Urinary bladder (tissue), 4 donors: ENCODE measurements around the gene MAMLD1. TPM values are rescaled to one million over a fixed set of nuclear protein-coding genes. Genes with fewer than 3 reads are reported as not detected.

Experiments used
- DNase-seq: peaks from one replicate; pipeline ENCODE4 v3.0.0-alpha.2; 2015; ENCODE audit errors: extremely low spot score
- H3K27ac ChIP-seq: one replicate; pipeline ENCODE4 v1.5.1; 2013; ENCODE audit warnings: low read depth, mild to moderate bottlenecking, moderate library complexity
- H3K36me3 ChIP-seq: one replicate; pipeline ENCODE4 v1.6.1; 2013; ENCODE audit warnings: mild to moderate bottlenecking, moderate library complexity; ENCODE audit not compliant: insufficient read depth
- H3K4me1 ChIP-seq: one replicate; pipeline ENCODE4 v1.6.1; 2013; ENCODE audit warnings: mild to moderate bottlenecking, moderate library complexity; ENCODE audit not compliant: insufficient read depth
- H3K4me3 ChIP-seq: one replicate; pipeline ENCODE4 v1.5.1; 2013; ENCODE audit warnings: low read depth, low read length
- WGBS: extraction: QIAGEN DNeasy Blood & Tissue Kit; methylation state at CpG from one replicate; pipeline ENCODE4 v1.1.7; 2013; 5-methylcytosine and 5-hydroxymethylcytosine counted together
- polyA plus RNA-seq: library from polyadenylated mRNA; stranded (reverse); fragments of 200-250 nt; gene quantifications from one replicate; pipeline ENCODE4 v1.2.3, GENCODE V29; 2013
- total RNA-seq: library from RNA; depleted of rRNA; stranded (reverse); fragments of >200 nt; gene quantifications from one replicate; pipeline ENCODE4 v1.2.3, GENCODE V29; 2014
- donor health status: healthy with polysubstance abuse.
- donor health status: healthy.

The MAMLD1 gene
- total and polyA plus RNA-seq, 2 donors = 2.5 to 2.9 TPM

- Histone ChIP-seq H3K27ac (no peak overlapping the region), H3K4me3 (no peak overlapping the region)
Observed at GRCh38 chrX:150508451-150509367, 145.6 kb downstream of the MAMLD1 start.

GRCh38 chrX:150509703-150510102 lies 146.6 kb downstream of the MAMLD1 start:
- Histone ChIP-seq H3K27ac (no peak overlapping the region), H3K4me3 (no peak overlapping the region), H3K36me3 (no peaks in the 10 kb centered on the region), H3K4me1 (no peaks in the 10 kb centered on the region)
- 69% methylated on average over 5 of the region's 5 CpGs for WGBS
- no peak for DNase-seq

More at GRCh38 chrX:150508451-150509367, 145.6 kb downstream of the MAMLD1 start:
- Histone ChIP-seq H3K36me3 (no peaks in the 10 kb centered on the region), H3K4me1 (no peaks in the 10 kb centered on the region)
- no peak for DNase-seq
- WGBS = 29% methylated on average over 16 of the region's 16 CpGs

GRCh38 chrX:150512461-150512901 lies 149.4 kb downstream of the MAMLD1 start:
- no peaks in the 10 kb centered on the region for H3K4me1 ChIP-seq
- no peak for DNase-seq
- H3K36me3 ChIP-seq = no peaks in the 10 kb centered on the region
- H3K27ac ChIP-seq = no peak overlapping the region
- 92% methylated on average over 14 of the region's 14 CpGs for WGBS
- H3K4me3 ChIP-seq = no peak overlapping the region

- Histone ChIP-seq H3K4me3 (no peak overlapping the region), H3K4me1 (no peaks in the 10 kb centered on the region), H3K36me3 (no peaks in the 10 kb centered on the region), H3K27ac (no peak overlapping the region)
- 61% methylated on average over 9 of the region's 9 CpGs for WGBS
- no peak for DNase-seq
Observed at GRCh38 chrX:150513544-150513943, 150.4 kb downstream of the MAMLD1 start.

GRCh38 chrX:150514462-150514861 lies 151.3 kb downstream of the MAMLD1 start:
- 93% methylated on average over 4 of the region's 4 CpGs for WGBS
- DNase-seq = no peak
- Histone ChIP-seq H3K4me1 (no peaks in the 10 kb centered on the region), H3K27ac (no peak overlapping the region), H3K36me3 (no peaks in the 10 kb centered on the region), H3K4me3 (no peak overlapping the region)

- 77% methylated on average over 1 of the region's 1 CpG for WGBS
- no peaks in the 10 kb centered on the region for H3K4me1 ChIP-seq
- H3K36me3 ChIP-seq = no peaks in the 10 kb centered on the region
- DNase-seq = no peak
- no peak overlapping the region for H3K27ac ChIP-seq
- H3K4me3 ChIP-seq = no peak overlapping the region
Observed at GRCh38 chrX:150515801-150516200, 152.7 kb downstream of the MAMLD1 start.

- no peak overlapping the region for H3K27ac ChIP-seq
- no peaks in the 10 kb centered on the region for H3K4me1 ChIP-seq
- H3K36me3 ChIP-seq = no peaks in the 10 kb centered on the region
- DNase-seq = no peak
- WGBS = 59% methylated on average over 4 of the region's 4 CpGs
- H3K4me3 ChIP-seq = no peak overlapping the region
Observed at GRCh38 chrX:150517303-150517910, 154.3 kb downstream of the MAMLD1 start.

GRCh38 chrX:150522494-150522893 lies 159.4 kb downstream of the MAMLD1 start:
- no peak overlapping the region for H3K27ac ChIP-seq
- no peak overlapping the region for H3K4me3 ChIP-seq
- no peaks in the 10 kb centered on the region for H3K4me1 ChIP-seq
- H3K36me3 ChIP-seq = no peaks in the 10 kb centered on the region
- WGBS = 90% methylated on average over 2 of the region's 2 CpGs
- no peak for DNase-seq

GRCh38 chrX:150525061-150525919 lies 162.2 kb downstream of the MAMLD1 start:
- no peak overlapping the region for H3K27ac ChIP-seq
- DNase-seq = no peak
- WGBS = 80% methylated on average over 10 of the region's 10 CpGs

GRCh38 chrX:150526692-150527091 lies 163.6 kb downstream of the MAMLD1 start:
- H3K4me1 ChIP-seq = no peaks in the 10 kb centered on the region
- WGBS = 94% methylated on average over 7 of the region's 7 CpGs
- no peak for DNase-seq
- no peaks in the 10 kb centered on the region for H3K36me3 ChIP-seq
- H3K4me3 ChIP-seq = no peak overlapping the region
- no peak overlapping the region for H3K27ac ChIP-seq

More at GRCh38 chrX:150525061-150525919, 162.2 kb downstream of the MAMLD1 start:
- Histone ChIP-seq H3K4me3 (no peak overlapping the region), H3K36me3 (no peaks in the 10 kb centered on the region), H3K4me1 (no peaks in the 10 kb centered on the region)

GRCh38 chrX:150527108-150527507 lies 164.0 kb downstream of the MAMLD1 start:
- Histone ChIP-seq H3K4me3 (no peak overlapping the region), H3K4me1 (no peaks in the 10 kb centered on the region), H3K27ac (no peak overlapping the region), H3K36me3 (no peaks in the 10 kb centered on the region)
- DNase-seq = no peak
- WGBS = 97% methylated on average over 3 of the region's 3 CpGs

- Histone ChIP-seq H3K27ac (no peak overlapping the region), H3K4me3 (no peak overlapping the region), H3K4me1 (no peaks in the 10 kb centered on the region), H3K36me3 (no peaks in the 10 kb centered on the region)
- DNase-seq = no peak
- 97% methylated on average over 3 of the region's 3 CpGs for WGBS
Observed at GRCh38 chrX:150529587-150529986, 166.5 kb downstream of the MAMLD1 start.

GRCh38 chrX:150530821-150531220 lies 167.7 kb downstream of the MAMLD1 start:
- 89% methylated on average over 7 of the region's 7 CpGs for WGBS
- no peaks in the 10 kb centered on the region for H3K36me3 ChIP-seq
- no peaks in the 10 kb centered on the region for H3K4me1 ChIP-seq
- no peak overlapping the region for H3K27ac ChIP-seq
- no peak for DNase-seq
- H3K4me3 ChIP-seq = no peak overlapping the region
